HEK293 (cell line): ENCODE data around the gene RAB24.

Experiments
- YY1 ChIP-seq: fragments of 450-650 bp; formaldehyde crosslinking; IDR thresholded peaks from 2 replicates; pipeline ENCODE4 v1.5.1; 2018; ENCODE audit warnings: missing biosample characterization, missing genetic modification characterization
- ZBTB8A ChIP-seq: fragments of 450-650 bp; formaldehyde crosslinking; IDR thresholded peaks from 2 replicates; pipeline ENCODE4 v1.5.1; 2016; ENCODE audit warnings: missing biosample characterization, missing genetic modification characterization
- ZNF132 ChIP-seq: fragments of 450-650 bp; formaldehyde crosslinking; IDR thresholded peaks from 2 replicates; pipeline ENCODE4 v1.5.1; 2017; ENCODE audit warnings: missing biosample characterization, missing genetic modification characterization, borderline replicate concordance
- ZNF174 ChIP-seq: fragments of 450-650 bp; formaldehyde crosslinking; IDR thresholded peaks from 2 replicates; pipeline ENCODE4 v1.5.0; 2017; ENCODE audit warnings: missing biosample characterization, mild to moderate bottlenecking, missing genetic modification characterization
- ZNF184 ChIP-seq: fragments of 450-650 bp; IDR thresholded peaks from 2 replicates; pipeline ENCODE4 v1.5.1; 2018; ENCODE audit warnings: missing biosample characterization, mild to moderate bottlenecking, missing genetic modification characterization
- ZNF239 ChIP-seq: fragments of 450-650 bp; formaldehyde crosslinking; IDR thresholded peaks from 2 replicates; pipeline ENCODE4 v1.5.1; 2016; ENCODE audit warnings: missing biosample characterization, missing genetic modification characterization
- ZNF24 ChIP-seq: fragments of 450-650 bp; formaldehyde crosslinking; IDR thresholded peaks from 2 replicates; pipeline ENCODE4 v1.5.1; 2016; ENCODE audit warnings: missing biosample characterization, missing genetic modification characterization
- ZNF324 ChIP-seq: fragments of 450-650 bp; formaldehyde crosslinking; IDR thresholded peaks from 2 replicates; pipeline ENCODE4 v1.5.1; 2016; ENCODE audit warnings: missing biosample characterization, missing genetic modification characterization
- ZNF48 ChIP-seq: fragments of 450-650 bp; formaldehyde crosslinking; IDR thresholded peaks from 2 replicates; pipeline ENCODE4 v1.5.1; 2016; ENCODE audit warnings: missing biosample characterization, missing genetic modification characterization
- ZNF501 ChIP-seq: fragments of 450-650 bp; formaldehyde crosslinking; IDR thresholded peaks from 2 replicates; pipeline ENCODE4 v1.5.1; 2016; ENCODE audit warnings: missing biosample characterization, missing genetic modification characterization
- TF ChIP-seq, protein P1 (sequence below): fragments of 450-650 bp; formaldehyde crosslinking; IDR thresholded peaks from 2 replicates; pipeline ENCODE4 v1.5.1; 2016; ENCODE audit warnings: missing biosample characterization, missing genetic modification characterization
- TF ChIP-seq, protein P2 (sequence below): fragments of 450-650 bp; formaldehyde crosslinking; IDR thresholded peaks from 2 replicates; pipeline ENCODE4 v1.5.1; 2016; ENCODE audit warnings: missing biosample characterization, missing genetic modification characterization

DNA sequence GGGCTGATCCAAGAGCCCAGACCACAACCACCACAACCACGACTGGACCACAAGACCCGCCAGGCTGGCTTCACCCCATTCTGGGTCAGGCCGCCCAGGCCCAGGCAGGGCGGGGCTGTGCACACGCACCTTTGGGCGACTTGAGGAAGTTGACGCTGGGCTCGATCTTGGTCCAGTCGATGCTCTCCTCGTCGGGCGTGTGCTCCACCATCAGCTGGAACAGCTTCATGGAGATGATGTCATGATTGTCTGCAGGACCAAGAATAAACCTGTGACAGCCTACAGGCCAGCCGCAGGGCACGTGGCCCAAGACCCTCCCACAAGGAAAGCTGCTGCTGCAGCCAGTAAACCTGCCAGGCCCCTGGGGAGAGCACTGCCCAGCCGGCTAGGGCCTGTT, 30.6 kb upstream of the RAB24 start:
- TF ChIP-seq ZNF501 (tag by site-specific recombination) (no peak), ZNF132 (tag by site-specific recombination) (no peak), YY1 (tag by site-specific recombination) (no peak), ZNF174 (tag by site-specific recombination) (no peak), ZNF48 (tag by site-specific recombination) (no peak), ZNF24 (tag by site-specific recombination) (no peak), ZBTB8A (tag by site-specific recombination) (no peak), ZNF239 (no peak), ZNF324 (no peak), ZNF184 (tag by site-specific recombination) (no peak)
- TF ChIP-seq, protein P1, sequence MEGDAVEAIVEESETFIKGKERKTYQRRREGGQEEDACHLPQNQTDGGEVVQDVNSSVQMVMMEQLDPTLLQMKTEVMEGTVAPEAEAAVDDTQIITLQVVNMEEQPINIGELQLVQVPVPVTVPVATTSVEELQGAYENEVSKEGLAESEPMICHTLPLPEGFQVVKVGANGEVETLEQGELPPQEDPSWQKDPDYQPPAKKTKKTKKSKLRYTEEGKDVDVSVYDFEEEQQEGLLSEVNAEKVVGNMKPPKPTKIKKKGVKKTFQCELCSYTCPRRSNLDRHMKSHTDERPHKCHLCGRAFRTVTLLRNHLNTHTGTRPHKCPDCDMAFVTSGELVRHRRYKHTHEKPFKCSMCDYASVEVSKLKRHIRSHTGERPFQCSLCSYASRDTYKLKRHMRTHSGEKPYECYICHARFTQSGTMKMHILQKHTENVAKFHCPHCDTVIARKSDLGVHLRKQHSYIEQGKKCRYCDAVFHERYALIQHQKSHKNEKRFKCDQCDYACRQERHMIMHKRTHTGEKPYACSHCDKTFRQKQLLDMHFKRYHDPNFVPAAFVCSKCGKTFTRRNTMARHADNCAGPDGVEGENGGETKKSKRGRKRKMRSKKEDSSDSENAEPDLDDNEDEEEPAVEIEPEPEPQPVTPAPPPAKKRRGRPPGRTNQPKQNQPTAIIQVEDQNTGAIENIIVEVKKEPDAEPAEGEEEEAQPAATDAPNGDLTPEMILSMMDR (tag by site-specific recombination), result no peak
- TF ChIP-seq, protein P2, sequence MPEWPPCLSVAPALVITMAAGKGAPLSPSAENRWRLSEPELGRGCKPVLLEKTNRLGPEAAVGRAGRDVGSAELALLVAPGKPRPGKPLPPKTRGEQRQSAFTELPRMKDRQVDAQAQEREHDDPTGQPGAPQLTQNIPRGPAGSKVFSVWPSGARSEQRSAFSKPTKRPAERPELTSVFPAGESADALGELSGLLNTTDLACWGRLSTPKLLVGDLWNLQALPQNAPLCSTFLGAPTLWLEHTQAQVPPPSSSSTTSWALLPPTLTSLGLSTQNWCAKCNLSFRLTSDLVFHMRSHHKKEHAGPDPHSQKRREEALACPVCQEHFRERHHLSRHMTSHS (tag by site-specific recombination), result no peak
